Neural crest cell (in vitro differentiated cells): ENCODE measurements around the gene HACE1. TPM values are rescaled to one million over a fixed set of nuclear protein-coding genes. Genes with fewer than 3 reads are reported as not detected.
"Not testable (repeated sequence)": the region's sequence is repeated elsewhere in the genome, so short reads cannot be mapped to it uniquely, and the experiment has no call there.

Experiments
- DNase-seq: peaks from one replicate; pipeline ENCODE4 v3.0.0; 2021; ENCODE audit warnings: low read depth, mixed read lengths, low spot score
- H3K27ac Mint-ChIP-seq: one replicate; pipeline ENCODE4 v1.8.0; 2021; ENCODE audit warnings: mild to moderate bottlenecking, mixed read lengths; ENCODE audit not compliant: unreplicated experiment
- H3K27me3 Mint-ChIP-seq: 2 replicates; pipeline ENCODE4 v1.8.0; 2021; ENCODE audit warnings: low read depth, mild to moderate bottlenecking, mixed read lengths
- H3K36me3 Mint-ChIP-seq: 2 replicates; pipeline ENCODE4 v1.8.0; 2021; ENCODE audit warnings: low read depth, mild to moderate bottlenecking, mixed read lengths
- H3K4me1 Mint-ChIP-seq: 2 replicates; pipeline ENCODE4 v1.8.0; 2021; ENCODE audit warnings: mixed read lengths
- H3K4me3 Mint-ChIP-seq: one replicate; pipeline ENCODE4 v1.8.0; 2021; ENCODE audit warnings: mild to moderate bottlenecking, mixed read lengths
- H3K9me3 Mint-ChIP-seq: 2 replicates; pipeline ENCODE4 v1.8.0; 2021; ENCODE audit warnings: mixed read lengths
- CTCF ChIP-seq: fragments of 200-600 bp; sonication (generic); conservative IDR thresholded peaks from 2 replicates; pipeline ENCODE4 v1.5.0; 2021; ENCODE audit warnings: antibody characterized with exemption, mild to moderate bottlenecking
- total RNA-seq: library from RNA; stranded (reverse); gene quantifications from 2 replicates; pipeline ENCODE4 v1.2.1, GENCODE V29; 2021

The HACE1 gene
- total RNA-seq, 1 donor from 2014 or later = 23.9 TPM

DNA sequence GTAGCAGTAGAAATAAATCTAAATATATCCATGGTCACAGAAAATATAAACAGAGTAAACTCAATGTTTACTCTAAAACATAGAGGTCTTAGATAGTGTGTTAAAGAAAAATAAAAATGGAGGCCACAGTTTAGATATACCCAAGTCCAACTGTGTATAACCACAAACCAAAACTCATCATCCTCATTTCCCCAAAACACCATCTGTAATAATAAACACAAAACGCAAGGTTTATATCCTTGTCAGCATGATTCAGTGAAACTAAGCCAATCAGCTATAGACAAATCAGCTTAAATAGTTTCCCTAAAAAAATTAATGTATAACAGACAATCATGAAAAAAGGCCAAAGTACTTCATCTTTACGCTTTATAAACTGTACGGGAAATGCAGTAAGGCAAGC is 2.7 kb upstream of the HACE1 start:
- no peak for DNase-seq
- TF ChIP-seq CTCF = no peak
- no peak overlapping the region for H3K27ac Mint-ChIP-seq
- no peaks in the 10 kb centered on the region for H3K36me3 Mint-ChIP-seq
- no peaks in the 10 kb centered on the region for H3K9me3 Mint-ChIP-seq
- no peaks in the 10 kb centered on the region for H3K27me3 Mint-ChIP-seq
- no peak overlapping the region for H3K4me3 Mint-ChIP-seq
- H3K4me1 Mint-ChIP-seq = peaks cover 19% of the 10 kb centered on the region

DNA sequence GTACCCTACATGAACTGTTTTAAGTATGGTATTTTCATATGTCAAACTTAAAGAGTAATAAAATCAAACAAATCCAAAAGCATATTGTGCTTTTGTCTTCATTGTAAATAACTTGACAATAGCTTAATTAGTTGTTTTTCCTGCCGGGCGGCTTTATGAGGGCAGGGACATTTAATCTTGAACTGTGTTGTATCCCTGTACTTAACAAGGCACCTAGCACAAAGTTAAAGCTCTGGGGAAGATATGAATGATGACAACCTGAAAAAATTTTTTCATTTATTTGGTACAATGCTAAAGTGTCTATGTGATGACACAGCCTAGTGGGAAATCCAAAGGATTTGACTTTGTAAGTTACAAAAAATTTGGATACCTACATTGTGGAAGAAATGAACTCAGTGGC is 502 bp upstream of the HACE1 start:
- DNase-seq = no peak
- Mint-ChIP-seq H3K36me3 (no peaks in the 10 kb centered on the region), H3K4me1 (peaks cover 19% of the 10 kb centered on the region), H3K4me3 (peak overlapping the region; percentile 86), H3K27me3 (no peaks in the 10 kb centered on the region), H3K27ac (no peak overlapping the region), H3K9me3 (no peaks in the 10 kb centered on the region)
- TF ChIP-seq CTCF = no peak

GRCh38 chr6:104858642-104859041 is 1.1 kb downstream of the HACE1 start:
- H3K9me3 Mint-ChIP-seq = no peaks in the 10 kb centered on the region
- H3K4me3 Mint-ChIP-seq = peak overlapping the region; percentile 99
- TF ChIP-seq CTCF = no peak
- peak overlapping the region; percentile 16 for H3K27ac Mint-ChIP-seq
- no peaks in the 10 kb centered on the region for H3K27me3 Mint-ChIP-seq
- DNase-seq = no peak
- no peaks in the 10 kb centered on the region for H3K36me3 Mint-ChIP-seq
- peaks cover 19% of the 10 kb centered on the region for H3K4me1 Mint-ChIP-seq

GRCh38 chr6:104855507-104855906 is 4.2 kb downstream of the HACE1 start:
- Mint-ChIP-seq H3K9me3 (no peaks in the 10 kb centered on the region), H3K4me1 (peaks cover 17% of the 10 kb centered on the region)

DNA sequence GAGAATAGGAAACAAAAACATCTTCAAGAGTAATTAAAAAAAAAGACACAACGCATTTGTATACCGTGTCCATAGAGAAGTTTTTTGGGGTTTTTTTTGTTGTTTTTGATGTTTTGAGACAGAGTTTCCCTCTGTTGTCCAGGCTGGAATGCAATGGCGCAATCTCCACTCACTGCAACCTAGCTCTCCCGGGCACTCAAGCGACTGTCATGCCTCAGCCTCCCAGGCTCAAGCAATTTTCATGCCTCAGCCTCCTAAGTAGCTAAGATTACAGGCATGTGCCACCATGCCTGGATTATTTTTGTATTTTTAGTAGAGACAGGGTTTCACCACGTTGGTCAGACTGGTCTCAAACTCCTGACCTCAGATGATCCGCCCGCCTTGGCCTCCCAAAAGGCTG is 12.0 kb downstream of the HACE1 start:
- H3K27ac Mint-ChIP-seq, DNase-seq, H3K4me1 Mint-ChIP-seq, H3K27me3 Mint-ChIP-seq, H3K4me3 Mint-ChIP-seq, H3K9me3 Mint-ChIP-seq: not testable (repeated sequence)
- H3K36me3 Mint-ChIP-seq = peaks cover 15% of the 10 kb centered on the region

More at GRCh38 chr6:104855507-104855906, 4.2 kb downstream of the HACE1 start:
- H3K4me3 Mint-ChIP-seq = no peak overlapping the region
- no peak for TF ChIP-seq CTCF
- H3K27me3 Mint-ChIP-seq = no peaks in the 10 kb centered on the region
- no peak for DNase-seq
- peaks cover 11% of the 10 kb centered on the region for H3K36me3 Mint-ChIP-seq
- H3K27ac Mint-ChIP-seq = no peak overlapping the region

- no peak overlapping the region for H3K27ac Mint-ChIP-seq
- H3K36me3 Mint-ChIP-seq = peaks cover 14% of the 10 kb centered on the region
- no peak for DNase-seq
- H3K9me3 Mint-ChIP-seq = peaks cover 4% of the 10 kb centered on the region
- H3K4me3 Mint-ChIP-seq = no peak overlapping the region
- TF ChIP-seq CTCF = no peak
- no peaks in the 10 kb centered on the region for H3K4me1 Mint-ChIP-seq
- H3K27me3 Mint-ChIP-seq = no peaks in the 10 kb centered on the region
Measured at GRCh38 chr6:104843229-104843628, 16.5 kb downstream of the HACE1 start.
